Left kidney (tissue), 8 donors: ENCODE data around the gene SSX2. TPM values are rescaled to one million over a fixed set of nuclear protein-coding genes. Genes with fewer than 3 reads are reported as not detected.
A peak's percentile ranks its signal among the peaks of the same experiment; 100 is the strongest.
"Not testable (repeated sequence)": the region's sequence is repeated elsewhere in the genome, so short reads cannot be mapped to it uniquely, and the experiment has no call there.

Experiments used
- DNase-seq: peaks from one replicate; pipeline ENCODE4 v3.0.0-alpha.2; 2013
- long read RNA-seq, 8 donors: transcript quantifications; one replicate each; lab custom pipeline, GENCODE V29; 2026
- polyA plus RNA-seq: library from polyadenylated mRNA; unstranded; fragments of 120-200 nt; gene quantifications from one replicate; pipeline ENCODE4 v1.2.1, GENCODE V29; 2013; ENCODE audit not compliant: insufficient read length

Gene SSX2, protein sequence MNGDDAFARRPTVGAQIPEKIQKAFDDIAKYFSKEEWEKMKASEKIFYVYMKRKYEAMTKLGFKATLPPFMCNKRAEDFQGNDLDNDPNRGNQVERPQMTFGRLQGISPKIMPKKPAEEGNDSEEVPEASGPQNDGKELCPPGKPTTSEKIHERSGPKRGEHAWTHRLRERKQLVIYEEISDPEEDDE
- polyA plus RNA-seq: not detected
- long read RNA-seq, donor 1: 0 reads
- long read RNA-seq, donor 2: 0 reads
- long read RNA-seq, donor 3: 0 reads
- long read RNA-seq, donor 4: 0 reads
- long read RNA-seq, donor 5: 0 reads
- long read RNA-seq, donor 6: 0 reads
- long read RNA-seq, donor 7: 0 reads
- long read RNA-seq, donor 8: 0 reads

DNA sequence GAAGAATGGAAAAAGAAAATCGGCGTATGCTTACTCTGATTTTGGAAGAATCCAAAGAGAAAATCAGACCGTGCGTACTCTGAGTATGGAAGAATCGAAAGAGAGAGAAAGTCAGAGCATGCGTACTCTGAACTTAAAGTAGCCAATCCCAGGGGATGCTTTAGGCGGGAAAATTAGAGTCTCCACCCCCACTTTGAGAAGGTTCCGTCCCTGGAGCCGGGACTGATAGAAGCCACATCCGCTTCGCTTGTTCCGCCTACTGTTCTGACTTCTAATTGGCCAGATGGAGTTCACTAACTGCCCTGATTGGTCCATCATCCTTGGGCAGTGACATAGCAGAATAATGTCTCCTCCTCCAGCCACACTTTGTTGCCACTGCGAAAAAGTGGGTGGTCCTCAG lies at the start of gene SSX2:
Gene SSX2, minus strand, starts transcription at position 101 of the 400 bp plus-strand sequence. CDS start 1,429 bp downstream, outside the sequence.
- not testable (repeated sequence) for DNase-seq

DNA sequence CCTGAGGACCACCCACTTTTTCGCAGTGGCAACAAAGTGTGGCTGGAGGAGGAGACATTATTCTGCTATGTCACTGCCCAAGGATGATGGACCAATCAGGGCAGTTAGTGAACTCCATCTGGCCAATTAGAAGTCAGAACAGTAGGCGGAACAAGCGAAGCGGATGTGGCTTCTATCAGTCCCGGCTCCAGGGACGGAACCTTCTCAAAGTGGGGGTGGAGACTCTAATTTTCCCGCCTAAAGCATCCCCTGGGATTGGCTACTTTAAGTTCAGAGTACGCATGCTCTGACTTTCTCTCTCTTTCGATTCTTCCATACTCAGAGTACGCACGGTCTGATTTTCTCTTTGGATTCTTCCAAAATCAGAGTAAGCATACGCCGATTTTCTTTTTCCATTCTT lies 44.0 kb upstream of the SSX2 start, which contains the start of gene SSX2B:
Gene SSX2B, plus strand, starts transcription at position 301 of the 400 bp plus-strand sequence. CDS start 1,429 bp downstream, outside the sequence.
- DNase-seq: not testable (repeated sequence)

DNA sequence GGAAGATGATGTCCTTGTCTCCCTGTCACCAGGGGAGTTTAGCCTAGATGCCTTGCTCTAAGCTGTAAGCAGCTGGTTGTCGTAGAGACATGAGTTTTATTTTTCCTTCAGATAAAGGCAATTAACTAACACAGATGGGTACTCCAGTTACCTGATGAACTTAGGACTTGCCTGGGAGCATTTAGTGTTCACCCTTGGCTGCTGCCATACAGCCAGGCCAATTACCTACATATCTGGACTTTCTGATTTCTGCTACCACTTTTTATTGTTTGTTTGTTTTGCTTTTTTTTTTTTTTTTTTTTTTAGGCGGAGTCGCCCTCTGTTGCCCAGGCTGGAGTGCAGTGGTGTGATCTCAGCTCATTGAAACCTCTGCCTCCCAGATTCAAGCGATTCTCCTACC lies 14.9 kb downstream of the SSX2 start:
- not testable (repeated sequence) for DNase-seq

DNA sequence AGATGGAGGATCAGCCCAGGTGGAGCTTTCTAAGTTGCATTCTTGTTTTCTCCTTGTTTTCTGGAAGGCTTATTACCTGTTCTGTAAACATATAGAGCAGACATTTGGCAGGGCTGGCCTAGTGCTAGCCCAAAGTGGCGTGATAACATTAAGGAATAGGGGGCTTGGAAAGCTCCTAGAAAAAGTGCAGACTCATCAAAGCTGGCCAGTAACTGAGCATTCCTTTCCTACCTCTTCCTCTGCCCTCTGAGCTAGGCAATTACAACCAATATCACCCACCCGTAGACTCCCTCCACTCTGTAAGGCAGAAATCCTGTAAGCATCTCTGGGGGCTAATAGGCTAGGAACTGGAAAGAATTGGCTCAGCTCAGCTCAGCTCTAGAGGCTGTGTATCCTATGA lies 44.8 kb downstream of the SSX2 start:
- not testable (repeated sequence) for DNase-seq

DNA sequence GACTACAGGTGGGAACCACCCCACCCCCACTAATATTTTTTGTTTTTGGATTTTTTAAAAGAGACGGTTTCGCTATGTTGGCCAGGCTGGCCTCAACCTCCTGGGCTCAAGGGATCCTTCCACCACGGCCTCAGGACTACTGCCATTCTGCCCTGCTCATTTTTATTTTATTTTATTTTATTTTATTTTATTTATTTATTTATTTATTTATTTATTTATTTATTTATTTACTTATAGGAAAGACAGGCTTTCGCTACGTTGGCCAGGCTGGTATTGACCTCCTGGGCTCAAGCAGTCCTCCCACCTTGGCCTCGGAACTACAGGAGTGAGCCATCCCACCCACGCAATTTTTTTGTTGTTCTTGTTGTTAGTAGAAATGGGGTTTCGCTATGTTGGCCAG lies 51.5 kb downstream of the SSX2 start:
- DNase-seq: not testable (repeated sequence)

DNA sequence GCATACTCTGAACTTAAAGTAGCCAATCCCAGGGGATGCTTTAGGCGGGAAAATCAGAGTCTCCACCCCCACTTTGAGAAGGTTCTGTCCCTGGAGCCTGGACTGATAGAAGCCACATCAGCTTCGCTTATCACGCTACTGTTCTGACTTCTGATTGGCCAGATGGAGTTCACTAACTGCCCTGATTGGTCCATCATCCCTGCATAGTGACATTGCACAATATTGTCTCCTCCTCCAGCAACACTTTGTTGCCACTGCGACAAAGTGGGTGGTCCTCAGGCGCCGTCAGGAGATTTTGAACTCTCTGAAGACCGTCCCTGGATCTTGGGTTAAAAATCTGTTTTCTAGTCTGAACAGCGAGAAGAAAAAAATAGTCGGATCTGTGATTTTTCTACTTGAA lies 52.2 kb downstream of the SSX2 start, which contains the start of gene SSX7:
Gene SSX7, minus strand, starts transcription at position 101 of the 400 bp plus-strand sequence. CDS start 1,428 bp downstream, outside the sequence.
- not testable (repeated sequence) for DNase-seq

DNA sequence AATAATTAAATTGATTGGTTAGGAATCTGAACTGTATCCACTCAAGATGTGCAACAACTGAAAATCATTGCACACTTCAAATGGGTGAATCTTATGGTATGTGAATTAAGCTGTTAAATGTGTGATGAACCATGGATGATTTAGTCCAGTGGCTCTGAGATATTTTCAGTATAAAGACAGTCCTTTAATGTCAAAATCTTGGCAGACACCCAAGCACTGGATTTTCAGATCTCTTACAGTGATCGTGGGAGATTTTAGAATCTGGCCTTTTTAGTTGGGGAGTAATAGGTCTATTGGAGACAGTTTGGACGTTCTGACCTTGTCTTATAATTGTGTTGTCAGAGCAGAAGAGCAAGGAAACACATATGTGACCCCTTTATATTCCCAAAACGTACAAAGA lies 56.3 kb downstream of the SSX2 start:
- DNase-seq: peak; percentile 8

DNA sequence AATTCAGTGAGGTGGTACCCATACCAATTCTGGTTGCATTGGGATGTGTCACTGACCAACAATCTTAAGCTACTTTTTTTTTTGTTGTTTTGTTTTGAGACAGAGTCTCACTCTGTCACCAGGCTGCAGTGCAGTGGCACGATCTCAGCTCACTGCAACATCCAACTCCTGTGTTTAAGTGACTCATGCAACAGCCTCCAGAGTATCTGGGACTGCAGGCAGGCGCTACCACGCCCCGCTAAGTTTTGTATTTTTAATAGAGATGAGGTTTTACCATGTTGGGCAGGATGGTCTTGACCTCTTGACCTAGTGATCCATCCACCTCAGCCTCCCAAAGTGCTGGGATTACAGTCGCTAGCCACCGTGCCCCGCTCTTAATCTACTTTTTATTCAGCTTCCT lies 58.0 kb downstream of the SSX2 start:
- DNase-seq: not testable (repeated sequence)

Other genes with a start within 250 kb of the SSX2 start
- gene XAGE1A, start 211.4 kb downstream of the SSX2 start, polyA plus RNA-seq: not detected
- gene XAGE1B, start 190.1 kb downstream of the SSX2 start, polyA plus RNA-seq: not detected
- gene SSX7, start 52.3 kb downstream of the SSX2 start, polyA plus RNA-seq: not detected
- gene SSX2B, start 44.1 kb upstream of the SSX2 start, polyA plus RNA-seq: not detected
- not detected for gene SPANXN5, start 90.2 kb upstream of the SSX2 start, polyA plus RNA-seq
- not detected for gene XAGE5, start 104.1 kb upstream of the SSX2 start, polyA plus RNA-seq
- not detected for gene XAGE3, start 160.9 kb upstream of the SSX2 start, polyA plus RNA-seq
- gene FAM156B, start 190.2 kb upstream of the SSX2 start, polyA plus RNA-seq: 20.0 TPM